ENCODE data around the gene KRTAP15-1.

The KRTAP15-1 gene

DNA sequence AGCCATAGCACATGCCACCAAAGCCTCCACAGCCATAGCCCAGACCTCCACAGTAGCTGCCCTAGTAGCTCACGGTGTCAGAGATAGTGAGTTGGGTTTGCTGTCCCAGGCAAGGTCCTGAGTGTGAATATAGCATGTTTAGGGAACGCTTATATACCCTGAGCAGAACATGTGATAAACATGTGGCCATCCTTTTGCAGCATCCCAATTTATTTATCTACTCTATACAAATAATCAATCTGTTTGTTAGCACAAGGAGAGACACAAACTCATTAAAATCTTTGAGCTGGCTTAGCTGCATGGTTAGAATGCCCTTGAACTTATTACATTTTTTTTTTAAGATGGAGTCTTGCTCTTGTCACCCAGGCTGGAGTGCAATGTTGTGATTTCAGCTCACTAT is 47.3 kb downstream of the KRTAP15-1 start, which contains the start of gene KRTAP19-2:
Gene KRTAP19-2 (minus strand): TSS at position 101 of the 400 bp plus-strand sequence. CDS start 88 bp downstream, at position 13.
- no peak for DNase-seq (ENCODE audit: low read depth)
